Epithelial cell of esophagus (primary cell): ENCODE data around the gene TNN.

Experiments used
- DNase-seq: peaks from one replicate; pipeline ENCODE4 v3.0.0; 2010; ENCODE audit warnings: low read depth
- H3K4me3 ChIP-seq: 2 replicates; pipeline ENCODE4 v1.5.1; 2011; ENCODE audit warnings: mild to moderate bottlenecking, low read length, control low read depth
- TF ChIP-seq, protein P1 (sequence below): IDR thresholded peaks from 2 replicates; pipeline ENCODE4 v1.5.1; 2011; ENCODE audit warnings: low read depth, mild to moderate bottlenecking, low read length, control low read depth, inconsistent platforms; ENCODE audit not compliant: insufficient read depth; ENCODE audit errors: missing control alignments

The TNN gene

DNA sequence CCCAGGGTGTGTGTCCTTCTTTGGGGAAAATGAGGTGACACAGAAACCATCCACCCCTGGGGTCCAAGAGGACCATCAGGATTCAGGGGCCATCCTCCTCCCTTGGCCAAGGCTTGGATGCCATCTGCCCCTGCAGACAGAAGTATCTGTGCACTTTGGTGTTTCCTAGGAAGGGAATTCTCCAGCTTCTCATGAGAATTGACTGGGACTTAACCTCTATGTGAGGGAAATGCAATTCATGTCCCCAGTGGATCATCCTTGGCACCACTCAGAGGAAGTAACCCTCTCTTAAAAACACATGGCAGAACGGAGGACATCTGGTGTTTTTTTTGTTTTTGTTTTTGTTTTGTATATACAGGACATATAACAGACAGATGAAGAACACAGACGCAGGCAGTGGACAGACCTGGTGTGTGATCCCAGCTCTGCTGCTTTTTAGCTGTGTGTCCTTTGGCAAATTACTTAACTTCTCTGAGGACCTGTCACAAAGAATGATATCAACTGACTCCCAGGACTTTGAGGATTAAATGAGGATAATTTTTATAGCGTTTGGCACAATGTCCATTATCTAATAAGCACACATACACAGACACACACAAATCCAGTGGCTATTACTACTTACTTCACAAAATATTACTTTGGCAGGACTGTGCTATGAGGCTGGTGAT, 3.8 kb downstream of the TNN start:
- TF ChIP-seq, protein P1, sequence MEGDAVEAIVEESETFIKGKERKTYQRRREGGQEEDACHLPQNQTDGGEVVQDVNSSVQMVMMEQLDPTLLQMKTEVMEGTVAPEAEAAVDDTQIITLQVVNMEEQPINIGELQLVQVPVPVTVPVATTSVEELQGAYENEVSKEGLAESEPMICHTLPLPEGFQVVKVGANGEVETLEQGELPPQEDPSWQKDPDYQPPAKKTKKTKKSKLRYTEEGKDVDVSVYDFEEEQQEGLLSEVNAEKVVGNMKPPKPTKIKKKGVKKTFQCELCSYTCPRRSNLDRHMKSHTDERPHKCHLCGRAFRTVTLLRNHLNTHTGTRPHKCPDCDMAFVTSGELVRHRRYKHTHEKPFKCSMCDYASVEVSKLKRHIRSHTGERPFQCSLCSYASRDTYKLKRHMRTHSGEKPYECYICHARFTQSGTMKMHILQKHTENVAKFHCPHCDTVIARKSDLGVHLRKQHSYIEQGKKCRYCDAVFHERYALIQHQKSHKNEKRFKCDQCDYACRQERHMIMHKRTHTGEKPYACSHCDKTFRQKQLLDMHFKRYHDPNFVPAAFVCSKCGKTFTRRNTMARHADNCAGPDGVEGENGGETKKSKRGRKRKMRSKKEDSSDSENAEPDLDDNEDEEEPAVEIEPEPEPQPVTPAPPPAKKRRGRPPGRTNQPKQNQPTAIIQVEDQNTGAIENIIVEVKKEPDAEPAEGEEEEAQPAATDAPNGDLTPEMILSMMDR: no peak
- DNase-seq: no peak
- no peak overlapping the region for H3K4me3 ChIP-seq

DNA sequence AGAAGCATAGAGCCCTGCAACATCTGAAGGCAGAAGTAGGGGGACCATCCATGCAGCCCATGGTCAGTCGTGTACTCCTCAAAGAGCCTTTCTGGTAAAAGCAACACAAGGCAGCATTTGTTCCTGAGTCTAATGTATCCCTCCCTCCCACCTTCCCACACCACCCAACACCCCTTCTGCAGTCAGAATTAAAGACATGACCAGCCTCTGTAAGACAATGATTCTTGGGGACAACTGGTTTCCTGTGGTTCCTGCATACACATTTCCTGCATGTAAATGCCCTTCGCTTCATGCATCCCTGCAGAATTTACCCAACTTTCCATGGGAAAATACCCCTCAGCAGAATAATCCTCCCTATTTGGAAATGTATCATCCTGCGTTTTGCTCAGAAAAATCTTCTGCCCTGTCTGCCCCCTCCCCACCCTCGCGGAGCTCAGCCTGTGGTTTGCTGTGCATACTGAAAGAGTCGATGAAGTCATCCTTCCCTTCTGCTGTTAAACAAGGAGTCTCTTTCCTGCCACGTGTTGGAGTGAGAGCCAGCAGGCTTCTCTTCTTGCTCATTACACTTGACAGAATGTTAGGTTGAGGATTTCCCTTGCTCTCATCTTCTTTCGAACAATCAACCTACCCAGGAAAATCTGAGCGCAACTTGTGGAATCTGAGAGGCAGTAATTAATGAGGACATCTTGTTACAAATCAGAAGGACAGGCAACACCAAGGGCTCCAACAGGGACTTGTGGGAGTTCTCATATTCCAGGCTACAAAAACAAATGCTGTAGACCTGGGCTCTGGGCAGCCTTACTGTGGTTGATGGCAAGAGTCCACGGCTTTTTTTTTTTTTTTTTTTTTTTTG, 4.7 kb downstream of the TNN start:
- TF ChIP-seq, protein P1: no peak
- peak; percentile 34 for DNase-seq
- no peak overlapping the region for H3K4me3 ChIP-seq

GRCh38 chr1:175073061-175073460, 5.4 kb downstream of the TNN start:
- no peak overlapping the region for H3K4me3 ChIP-seq
- peak; percentile 8 for DNase-seq
- TF ChIP-seq, protein P1: no peak

- no peak for DNase-seq
- TF ChIP-seq, protein P1: no peak
- H3K4me3 ChIP-seq: no peak overlapping the region
These were observed 6.0 kb downstream of the TNN start for GRCh38 chr1:175073633-175074032.

DNA sequence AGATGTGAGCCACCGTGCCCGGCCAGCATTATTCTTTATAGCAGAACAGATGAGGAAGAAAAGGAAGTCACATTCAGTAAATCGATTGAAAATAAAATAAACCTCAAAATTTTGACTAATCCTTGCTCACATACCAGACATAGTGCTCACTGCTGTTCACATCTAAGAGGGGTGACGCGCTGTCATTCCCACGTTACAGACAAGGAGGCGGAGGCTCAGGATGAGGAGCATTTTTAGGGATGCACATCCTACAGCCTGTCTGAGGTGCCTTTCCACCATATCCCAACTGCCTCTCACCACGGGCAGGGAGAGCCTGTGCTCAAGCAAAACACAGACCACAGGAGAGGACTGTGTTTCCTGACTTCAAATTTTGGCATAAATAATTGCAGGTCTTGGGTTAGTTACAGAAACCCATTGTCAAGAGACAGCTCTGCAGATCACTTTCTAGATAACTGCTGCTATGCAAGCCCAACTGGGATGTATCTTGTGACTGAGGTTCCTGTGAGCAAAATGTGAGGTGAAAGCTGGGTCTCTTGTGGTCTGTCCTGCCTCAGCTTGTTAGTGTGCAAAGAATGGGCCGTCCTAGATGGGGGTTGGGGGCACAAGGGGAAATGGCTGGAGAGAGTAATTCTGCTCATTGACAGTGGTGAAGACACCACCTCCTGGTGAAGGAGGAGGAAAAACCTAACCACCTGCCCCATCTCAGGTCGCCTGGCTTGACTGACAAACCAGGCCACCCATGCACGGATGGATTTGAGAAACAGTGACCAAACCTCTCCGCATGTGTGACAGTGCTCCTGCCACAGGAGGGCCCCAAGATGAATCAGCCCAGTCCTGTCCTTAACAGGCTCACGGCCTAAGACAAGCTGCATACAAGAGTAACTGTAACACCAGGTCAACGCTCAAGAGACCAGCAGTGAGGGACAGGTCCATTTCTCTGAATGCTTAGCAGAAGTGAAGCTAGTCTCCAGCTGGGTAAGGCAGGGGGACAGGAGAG, 8.2 kb downstream of the TNN start:
- H3K4me3 ChIP-seq: no peak overlapping the region
- no peak for DNase-seq
- TF ChIP-seq, protein P1: no peak

- TF ChIP-seq, protein P1: no peak
- DNase-seq: no peak
- no peak overlapping the region for H3K4me3 ChIP-seq
These were observed 9.9 kb downstream of the TNN start for GRCh38 chr1:175077356-175078030.
